Mucosa of rectum (tissue), 2 donors: ENCODE data around the gene CDCA3.

ENCODE experiments used
- H3K27ac ChIP-seq, 2 donors: one replicate each; pipeline ENCODE4 v1.7.0; 2013; ENCODE audit warnings: inconsistent platforms in 2 of 2, low read depth in 2 of 2, low read length in 2 of 2
- H3K27me3 ChIP-seq, 2 donors: one replicate each; pipeline ENCODE4 v1.7.0; 2013; ENCODE audit warnings: low read length in 2 of 2; ENCODE audit not compliant: control insufficient read depth in 2 of 2, insufficient read depth in 2 of 2
- H3K36me3 ChIP-seq, 2 donors: one replicate each; pipeline ENCODE4 v1.7.0; 2013; ENCODE audit warnings: low read length in 2 of 2; ENCODE audit not compliant: control insufficient read depth in 2 of 2, insufficient read depth in 2 of 2
- H3K4me1 ChIP-seq, 2 donors: one replicate each; pipeline ENCODE4 v1.7.0; 2013; ENCODE audit warnings: low read length in 2 of 2, mild to moderate bottlenecking in 1 of 2; ENCODE audit not compliant: control insufficient read depth in 2 of 2, insufficient read depth in 2 of 2
- H3K4me3 ChIP-seq, 2 donors: one replicate each; pipeline ENCODE4 v1.7.0; 2013; ENCODE audit warnings: low read length in 2 of 2
- H3K9ac ChIP-seq, 2 donors: one replicate each; pipeline ENCODE4 v1.7.0; 2013; ENCODE audit warnings: low read length in 2 of 2, low read depth in 1 of 2, mild to moderate bottlenecking in 1 of 2
- H3K9me3 ChIP-seq, 2 donors: one replicate each; pipeline ENCODE4 v1.7.0; 2013; ENCODE audit warnings: low read length in 2 of 2; ENCODE audit not compliant: control insufficient read depth in 2 of 2
- donor health status: healthy.
- donor health status: Normal muscosa, but diverticular disease.

Gene CDCA3

DNA sequence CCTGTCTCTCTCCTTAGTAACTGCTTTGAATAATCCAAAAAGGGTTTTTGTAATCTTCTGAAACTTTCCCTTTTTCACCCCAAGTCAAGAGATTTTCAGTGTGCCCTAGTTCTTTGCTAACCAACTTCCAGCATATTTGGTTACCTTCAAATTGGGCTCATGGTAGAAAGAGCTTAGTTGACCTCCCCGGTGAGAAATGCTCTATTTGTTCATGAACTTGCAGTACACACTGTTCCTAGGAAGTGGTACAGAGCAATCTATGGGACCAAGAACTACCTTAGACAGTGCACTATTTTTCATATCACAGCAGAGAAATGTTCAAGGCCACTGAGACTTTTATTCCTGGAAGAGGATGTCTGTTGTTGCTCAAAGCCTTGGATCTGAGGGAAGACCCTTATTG, 2.5 kb upstream of the CDCA3 start:
- Histone ChIP-seq H3K9ac (peak overlapping the region in 1 of 2 donors; percentile 56), H3K27ac (no peak overlapping the region), H3K36me3 (peaks cover 26 to 38% of the 10 kb centered on the region in 2 donors), H3K4me1 (peaks cover 13 to 18% of the 10 kb centered on the region in 2 donors), H3K27me3 (no peaks in the 10 kb centered on the region), H3K4me3 (no peak overlapping the region), H3K9me3 (no peaks in the 10 kb centered on the region)

DNA sequence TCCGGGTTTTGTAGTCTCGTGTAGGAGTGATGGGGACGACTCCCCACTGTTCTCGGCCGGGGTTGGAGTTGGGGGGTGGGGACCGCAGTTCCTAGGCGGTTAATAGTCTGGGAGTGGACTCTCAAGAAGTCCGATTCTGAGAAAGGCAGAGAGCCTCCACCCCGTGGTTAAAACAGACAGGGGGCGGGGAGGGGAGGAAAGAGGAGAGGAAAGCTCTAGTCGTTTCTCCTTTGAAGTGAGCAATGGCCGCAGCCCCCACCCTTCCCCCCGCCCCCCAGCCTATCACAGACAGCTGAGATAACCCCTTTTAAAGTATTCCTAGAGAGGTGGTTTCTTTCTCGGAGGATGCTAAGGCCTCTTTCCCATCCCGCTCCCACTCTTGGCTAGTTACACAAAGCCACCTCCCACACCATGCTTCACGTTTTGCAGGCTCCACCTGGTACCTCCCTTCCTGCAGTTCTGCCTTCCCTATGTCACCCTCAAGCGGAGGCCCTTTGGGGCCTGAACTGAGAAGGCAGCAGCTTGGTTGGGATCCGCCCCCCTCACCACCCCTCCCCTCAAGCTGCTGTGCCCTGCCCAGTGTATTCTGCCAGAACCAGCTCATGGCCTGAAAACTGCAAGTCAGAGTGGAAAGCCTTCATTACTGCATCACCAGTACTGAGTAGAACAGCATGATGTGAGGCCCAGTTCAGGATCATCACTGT, 1.7 kb upstream of the CDCA3 start:
- H3K9me3 ChIP-seq, result no peaks in the 10 kb centered on the region
- peak overlapping the region in 1 of 2 donors; percentile 98 for H3K27ac ChIP-seq
- peak overlapping the region; percentile 54 to 56 for H3K9ac ChIP-seq
- peaks cover 18 to 30% of the 10 kb centered on the region in 2 donors for H3K36me3 ChIP-seq
- H3K4me3 ChIP-seq, result peak overlapping the region; percentile 99 to 100
- H3K27me3 ChIP-seq, result no peaks in the 10 kb centered on the region
- H3K4me1 ChIP-seq, result peaks cover 13 to 18% of the 10 kb centered on the region in 2 donors

DNA sequence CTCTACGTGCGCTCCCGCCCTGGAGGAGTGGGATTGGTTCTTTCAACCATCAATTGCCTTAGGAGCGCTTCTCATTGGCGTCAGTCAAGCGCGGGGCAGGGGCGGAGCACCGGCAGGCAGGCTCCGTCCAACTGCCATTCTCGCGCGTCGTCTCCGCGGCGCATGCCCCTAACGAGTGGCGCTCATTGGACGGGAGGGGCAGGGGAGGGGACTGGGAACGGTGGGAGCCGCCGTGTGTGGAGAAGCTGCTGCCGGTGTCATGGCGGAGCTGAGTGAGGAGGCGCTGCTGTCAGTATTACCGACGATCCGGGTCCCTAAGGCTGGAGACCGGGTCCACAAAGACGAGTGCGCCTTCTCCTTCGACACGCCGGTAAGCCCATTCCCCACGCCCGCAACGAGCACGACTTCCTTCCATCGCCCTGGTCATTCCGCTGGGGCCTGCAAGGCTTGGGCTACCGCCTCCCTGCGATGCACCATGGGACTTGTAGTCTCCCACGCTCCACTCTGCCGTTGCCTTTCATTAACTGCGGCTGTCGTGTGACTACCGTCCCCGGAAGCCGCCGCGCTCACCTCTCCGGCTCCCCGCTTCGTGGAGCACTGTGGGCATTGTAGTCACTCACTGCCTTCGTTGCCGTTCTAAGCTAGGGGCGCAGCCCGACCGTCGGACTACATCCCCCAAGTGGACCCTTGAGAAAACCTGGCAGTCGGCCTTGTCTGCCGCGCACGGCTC, 1.0 kb upstream of the CDCA3 start, which contains the start of gene USP5:
Gene USP5, plus strand, starts transcription at position 230 of the 730 bp plus-strand sequence. Its CDS starts 30 bp downstream, at position 260.
- no peaks in the 10 kb centered on the region for H3K9me3 ChIP-seq
- peak within 1 kb of the TSS; percentile 99 to 100 for H3K4me3 ChIP-seq
- H3K9ac ChIP-seq, result peak within 1 kb of the TSS; percentile 92 to 93
- peaks cover 13 to 18% of the 10 kb centered on the region in 2 donors for H3K4me1 ChIP-seq
- peak within 1 kb of the TSS; percentile 98 to 100 for H3K27ac ChIP-seq
- H3K27me3 ChIP-seq, result no peaks in the 10 kb centered on the region
- peaks cover 11 to 24% of the 10 kb centered on the region in 2 donors for H3K36me3 ChIP-seq

- H3K4me1 ChIP-seq, result peaks cover 13 to 18% of the 10 kb centered on the region in 2 donors
- peak overlapping the region; percentile 49 to 93 for H3K9ac ChIP-seq
- peak overlapping the region; percentile 99 to 100 for H3K4me3 ChIP-seq
- H3K27ac ChIP-seq, result peak overlapping the region in 1 of 2 donors; percentile 100
- peaks cover 11 to 15% of the 10 kb centered on the region in 2 donors for H3K36me3 ChIP-seq
- no peaks in the 10 kb centered on the region for H3K27me3 ChIP-seq
- no peaks in the 10 kb centered on the region for H3K9me3 ChIP-seq
These were observed 312 bp downstream of the CDCA3 start for GRCh38 chr12:6850796-6851152.

GRCh38 chr12:6849976-6850560, 1.0 kb downstream of the CDCA3 start:
- no peaks in the 10 kb centered on the region for H3K9me3 ChIP-seq
- no peaks in the 10 kb centered on the region for H3K27me3 ChIP-seq
- no peak overlapping the region for H3K9ac ChIP-seq
- peaks cover 13 to 18% of the 10 kb centered on the region in 2 donors for H3K4me1 ChIP-seq
- no peak overlapping the region for H3K27ac ChIP-seq
- peaks cover 8 to 9% of the 10 kb centered on the region in 2 donors for H3K36me3 ChIP-seq
- peak overlapping the region; percentile 99 to 100 for H3K4me3 ChIP-seq

- Histone ChIP-seq H3K4me1 (peaks cover 13 to 18% of the 10 kb centered on the region in 2 donors), H3K9me3 (no peaks in the 10 kb centered on the region), H3K9ac (no peak overlapping the region), H3K4me3 (no peak overlapping the region), H3K27ac (no peak overlapping the region), H3K36me3 (peaks cover 8 to 9% of the 10 kb centered on the region in 2 donors), H3K27me3 (no peaks in the 10 kb centered on the region)
These were observed 1.7 kb downstream of the CDCA3 start for GRCh38 chr12:6849427-6849826.

GRCh38 chr12:6847676-6848075, 3.4 kb downstream of the CDCA3 start:
- H3K9ac ChIP-seq, result no peak overlapping the region
- H3K27me3 ChIP-seq, result no peaks in the 10 kb centered on the region
- H3K4me3 ChIP-seq, result no peak overlapping the region
- H3K27ac ChIP-seq, result no peak overlapping the region
- H3K4me1 ChIP-seq, result peaks cover 7 to 10% of the 10 kb centered on the region in 2 donors
- no peaks in the 10 kb centered on the region for H3K9me3 ChIP-seq
- peaks cover 8 to 9% of the 10 kb centered on the region in 2 donors for H3K36me3 ChIP-seq

DNA sequence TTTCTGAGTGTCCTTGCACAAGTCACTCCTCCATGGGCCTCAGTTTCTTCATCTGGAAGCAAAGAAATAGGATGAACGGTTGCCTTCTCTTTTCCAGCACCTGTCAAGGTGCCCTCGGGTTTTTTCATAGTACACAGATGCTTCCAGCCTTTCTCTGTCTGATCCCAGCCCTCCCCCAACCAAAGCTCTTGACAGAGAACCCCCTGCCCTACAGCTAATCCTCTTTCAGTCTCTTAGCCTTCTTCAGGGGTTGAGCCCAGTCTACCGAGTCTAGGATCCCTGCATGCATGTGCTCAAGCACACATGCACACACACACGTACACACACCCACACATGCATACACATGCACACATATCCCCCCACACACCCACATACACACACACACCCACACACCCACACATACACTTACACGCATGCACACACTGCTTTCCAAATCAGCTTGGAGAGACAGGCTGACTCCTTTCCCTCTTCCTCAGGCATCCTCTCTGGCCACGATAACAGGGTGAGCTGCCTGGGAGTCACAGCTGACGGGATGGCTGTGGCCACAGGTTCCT, 4.7 kb downstream of the CDCA3 start:
- Histone ChIP-seq H3K4me3 (no peak overlapping the region), H3K9ac (no peak overlapping the region), H3K27me3 (no peaks in the 10 kb centered on the region), H3K4me1 (peaks cover 7 to 10% of the 10 kb centered on the region in 2 donors), H3K27ac (no peak overlapping the region), H3K36me3 (peaks cover 8 to 9% of the 10 kb centered on the region in 2 donors), H3K9me3 (no peaks in the 10 kb centered on the region)

- Histone ChIP-seq H3K36me3 (peaks cover 8 to 9% of the 10 kb centered on the region in 2 donors), H3K4me3 (no peak overlapping the region), H3K9me3 (no peaks in the 10 kb centered on the region), H3K27ac (no peak overlapping the region), H3K4me1 (peaks cover 2% of the 10 kb centered on the region in 2 donors), H3K27me3 (no peaks in the 10 kb centered on the region), H3K9ac (no peak overlapping the region)
These were observed 5.7 kb downstream of the CDCA3 start for GRCh38 chr12:6845395-6845794.
